Smooth muscle cell (in vitro differentiated cells): ENCODE measurements around the gene SOHLH1. TPM values are rescaled to one million over a fixed set of nuclear protein-coding genes. Genes with fewer than 3 reads are reported as not detected.

Source experiments
- DNase-seq: peaks from one replicate; lab custom pipeline; 2025; ENCODE audit not compliant: unreplicated experiment; lab: John Stamatoyannopoulos, UW
- H2AFZ ChIP-seq: fragments of 200-600 bp; sonication (generic); 2 replicates; pipeline ENCODE4 v1.6.0; 2016; ENCODE audit warnings: antibody characterized with exemption, low read depth, mild to moderate bottlenecking
- H3F3A ChIP-seq: fragments of 200-600 bp; sonication (generic); 2 replicates; pipeline ENCODE4 v1.6.0; 2017; ENCODE audit warnings: antibody characterized with exemption, low read depth
- H3K27ac ChIP-seq: fragments of 200-600 bp; sonication (generic); 2 replicates; pipeline ENCODE4 v1.5.1; 2016; ENCODE audit warnings: low read depth, mild to moderate bottlenecking
- H3K27me3 ChIP-seq: fragments of 200-600 bp; sonication (generic); 2 replicates; pipeline ENCODE4 v1.6.1; 2016; ENCODE audit warnings: low read depth, mild to moderate bottlenecking
- H3K36me3 ChIP-seq: fragments of 200-600 bp; sonication (generic); 2 replicates; pipeline ENCODE4 v1.5.1; 2016; ENCODE audit warnings: low read depth
- H3K4me1 ChIP-seq: fragments of 200-600 bp; sonication (generic); 2 replicates; pipeline ENCODE4 v1.5.1; 2016; ENCODE audit warnings: low read depth
- H3K4me2 ChIP-seq: fragments of 200-600 bp; sonication (generic); 2 replicates; pipeline ENCODE4 v1.6.0; 2016; ENCODE audit warnings: mild to moderate bottlenecking
- H3K4me3 ChIP-seq: fragments of 200-600 bp; sonication (generic); 2 replicates; pipeline ENCODE4 v1.5.1; 2016; ENCODE audit warnings: mild to moderate bottlenecking
- H3K79me2 ChIP-seq: fragments of 200-600 bp; sonication (generic); 2 replicates; pipeline ENCODE4 v1.6.0; 2016; ENCODE audit warnings: low read depth, mild to moderate bottlenecking
- H3K9ac ChIP-seq: fragments of 200-600 bp; sonication (generic); 2 replicates; pipeline ENCODE4 v1.6.0; 2016; ENCODE audit warnings: low read depth
- H3K9me3 ChIP-seq: fragments of 200-600 bp; sonication (generic); replicated peaks from 2 replicates; pipeline ENCODE4 v1.5.1; 2016; ENCODE audit warnings: low read depth
- H4K20me1 ChIP-seq: fragments of 200-600 bp; sonication (generic); 2 replicates; pipeline ENCODE4 v1.6.0; 2016; ENCODE audit warnings: low read depth
- WGBS: methylation state at CpG from one replicate; pipeline ENCODE4 v1.1.7; 2016; ENCODE audit warnings: low lambda C conversion rate; 5-methylcytosine and 5-hydroxymethylcytosine counted together
- polyA plus RNA-seq: library from polyadenylated mRNA; unstranded; fragments of >200 nt; fragmentation: Nextera tagmentation; extraction: Ambion mirVana; gene quantifications from 2 replicates; pipeline ENCODE4 v1.2.1, GENCODE V29; 2016
- total RNA-seq: library from RNA; depleted of rRNA; stranded (reverse); fragments of >200 nt; gene quantifications from 2 replicates; pipeline ENCODE4 v1.2.3, GENCODE V29; 2014
- TF ChIP-seq, protein P1 (sequence below): fragments of 200-600 bp; sonication (generic); IDR thresholded peaks from 2 replicates; pipeline ENCODE4 v1.5.1; 2017; ENCODE audit warnings: borderline replicate concordance, mild to moderate bottlenecking, antibody characterized with exemption; ENCODE audit not compliant: insufficient read depth, poor library complexity, severe bottlenecking

The SOHLH1 gene
- total and polyA plus RNA-seq, 2 experiments from 2014 or later: not detected

DNA sequence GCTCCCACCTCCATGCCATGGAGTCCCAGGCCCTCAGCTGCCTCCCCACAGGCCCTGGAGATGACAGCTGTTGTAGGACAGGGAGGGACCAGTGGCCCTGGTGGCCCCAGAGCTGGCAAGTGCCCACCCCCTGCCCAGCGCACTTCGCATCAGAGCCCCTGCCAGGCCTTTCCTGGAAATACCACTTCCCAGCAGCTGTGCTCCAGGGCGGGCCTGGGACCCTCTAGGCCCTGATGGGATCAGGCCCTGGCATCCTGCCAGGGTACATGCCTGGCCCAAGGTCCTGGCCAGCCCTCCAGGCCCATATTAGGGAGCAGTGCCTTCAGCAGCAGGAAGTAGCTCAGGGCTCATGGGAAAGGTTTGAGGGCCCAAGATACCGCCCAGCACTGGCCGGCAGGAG is 5.2 kb upstream of the SOHLH1 start:
- no peak overlapping the region for H3K9ac ChIP-seq

DNA sequence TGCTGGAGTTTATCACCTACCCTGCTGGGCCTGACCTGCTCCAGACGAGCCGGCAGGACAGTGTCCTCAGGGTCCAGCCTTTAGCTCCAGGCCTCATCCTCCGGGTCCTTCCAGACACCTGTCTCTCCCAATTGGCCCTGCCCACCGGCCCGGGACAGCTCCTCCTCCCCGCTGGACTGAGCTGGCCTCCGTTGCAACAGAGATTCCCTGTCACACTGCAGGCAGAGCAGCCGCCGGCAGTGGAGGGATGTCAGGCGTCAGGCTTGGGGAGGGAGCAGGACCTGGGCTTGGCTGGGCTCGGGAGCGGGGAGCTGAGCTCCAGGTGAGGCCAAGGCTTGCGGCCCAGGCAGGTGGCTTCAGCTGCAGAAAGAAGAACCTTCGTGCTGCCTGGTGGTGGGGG is 4.4 kb upstream of the SOHLH1 start:
- H3K4me3 ChIP-seq: no peak overlapping the region
- no peak overlapping the region for H3K27ac ChIP-seq
- TF ChIP-seq, protein P1, sequence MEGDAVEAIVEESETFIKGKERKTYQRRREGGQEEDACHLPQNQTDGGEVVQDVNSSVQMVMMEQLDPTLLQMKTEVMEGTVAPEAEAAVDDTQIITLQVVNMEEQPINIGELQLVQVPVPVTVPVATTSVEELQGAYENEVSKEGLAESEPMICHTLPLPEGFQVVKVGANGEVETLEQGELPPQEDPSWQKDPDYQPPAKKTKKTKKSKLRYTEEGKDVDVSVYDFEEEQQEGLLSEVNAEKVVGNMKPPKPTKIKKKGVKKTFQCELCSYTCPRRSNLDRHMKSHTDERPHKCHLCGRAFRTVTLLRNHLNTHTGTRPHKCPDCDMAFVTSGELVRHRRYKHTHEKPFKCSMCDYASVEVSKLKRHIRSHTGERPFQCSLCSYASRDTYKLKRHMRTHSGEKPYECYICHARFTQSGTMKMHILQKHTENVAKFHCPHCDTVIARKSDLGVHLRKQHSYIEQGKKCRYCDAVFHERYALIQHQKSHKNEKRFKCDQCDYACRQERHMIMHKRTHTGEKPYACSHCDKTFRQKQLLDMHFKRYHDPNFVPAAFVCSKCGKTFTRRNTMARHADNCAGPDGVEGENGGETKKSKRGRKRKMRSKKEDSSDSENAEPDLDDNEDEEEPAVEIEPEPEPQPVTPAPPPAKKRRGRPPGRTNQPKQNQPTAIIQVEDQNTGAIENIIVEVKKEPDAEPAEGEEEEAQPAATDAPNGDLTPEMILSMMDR: no peak
- no peaks in the 10 kb centered on the region for H3F3A ChIP-seq
- H3K9ac ChIP-seq: no peak overlapping the region
- H3K4me1 ChIP-seq: peaks cover 4% of the 10 kb centered on the region
- H3K36me3 ChIP-seq: no peaks in the 10 kb centered on the region
- H2AFZ ChIP-seq: no peak overlapping the region
- DNase-seq: no peak
- WGBS: 37% methylated on average over 14 of the region's 14 CpGs
- peaks cover 3% of the 10 kb centered on the region for H3K27me3 ChIP-seq
- H4K20me1 ChIP-seq: no peaks in the 10 kb centered on the region
- H3K9me3 ChIP-seq: no peaks in the 10 kb centered on the region
- H3K4me2 ChIP-seq: no peak overlapping the region
- H3K79me2 ChIP-seq: no peaks in the 10 kb centered on the region

More for the DNA sequence above, 5.2 kb upstream of the SOHLH1 start:
- no peak for DNase-seq
- 77% methylated on average over 5 of the region's 5 CpGs for WGBS
- TF ChIP-seq, protein P1: no peak
- Histone ChIP-seq H3K4me1 (peaks cover 4% of the 10 kb centered on the region), H4K20me1 (no peaks in the 10 kb centered on the region), H3K27me3 (peaks cover 3% of the 10 kb centered on the region), H3K9me3 (no peaks in the 10 kb centered on the region), H3K4me3 (no peak overlapping the region), H2AFZ (no peak overlapping the region), H3K36me3 (no peaks in the 10 kb centered on the region), H3F3A (no peaks in the 10 kb centered on the region), H3K27ac (no peak overlapping the region), H3K4me2 (no peak overlapping the region), H3K79me2 (no peaks in the 10 kb centered on the region)

DNA sequence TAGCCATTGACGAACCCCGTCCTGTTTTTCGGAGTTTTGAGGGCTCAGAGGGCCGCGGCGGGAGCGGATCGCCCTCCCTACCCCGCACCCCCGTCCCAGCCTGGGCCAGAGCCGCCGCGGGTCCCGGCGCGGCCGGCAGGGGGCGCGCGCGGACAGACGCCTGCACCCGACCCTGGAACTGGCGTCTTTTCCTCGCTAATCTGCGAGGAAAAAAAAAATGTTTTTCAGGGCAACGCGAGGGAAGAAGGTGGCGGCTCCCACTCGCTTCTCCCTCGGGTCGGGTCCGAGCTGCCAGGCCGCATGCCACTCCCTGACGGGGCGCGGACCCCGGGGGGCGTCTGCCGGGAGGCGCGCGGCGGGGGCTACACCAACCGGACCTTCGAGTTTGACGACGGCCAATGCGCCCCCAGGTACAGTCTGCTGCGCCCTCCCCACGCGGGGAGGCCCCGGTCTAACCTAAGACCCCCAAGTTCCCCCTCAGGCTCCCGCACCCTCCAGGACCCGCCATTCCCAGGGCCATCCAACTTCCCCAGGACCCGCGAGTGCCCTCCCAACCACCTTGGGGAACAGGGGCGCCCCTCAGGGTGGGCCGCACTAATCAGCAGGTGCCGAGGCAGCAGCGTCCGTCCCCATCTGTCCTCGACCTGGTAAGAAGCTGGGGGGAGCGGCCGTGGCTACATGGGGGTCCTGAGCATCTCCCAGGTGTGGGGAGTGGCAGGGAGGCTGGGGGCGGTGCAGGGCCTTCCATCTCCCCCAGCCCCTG is 2.9 kb upstream of the SOHLH1 start, which contains the start of gene KCNT1:
TSS of gene KCNT1 (plus strand) at position 227 of the 763 bp plus-strand sequence. CDS start at position 301, 74 bp downstream.
- Histone ChIP-seq H3K27me3 (peaks cover 3% of the 10 kb centered on the region), H3K4me1 (peaks cover 4% of the 10 kb centered on the region), H3K4me3 (peak within 1 kb of the TSS; percentile 47), H2AFZ (peak within 1 kb of the TSS; percentile 9), H3K36me3 (no peaks in the 10 kb centered on the region), H3K4me2 (peak within 1 kb of the TSS; percentile 86), H3K27ac (no peak within 1 kb of the TSS), H3K9ac (no peak within 1 kb of the TSS), H4K20me1 (no peaks in the 10 kb centered on the region), H3K79me2 (no peaks in the 10 kb centered on the region), H3F3A (no peaks in the 10 kb centered on the region), H3K9me3 (no peaks in the 10 kb centered on the region)
- TF ChIP-seq, protein P1: peak; percentile 100
- WGBS: 18% methylated on average over 38 of the region's 66 CpGs
- DNase-seq: peak; percentile 55
